Measurements from ENCODE around the gene MAP3K20. TPM values are rescaled to one million over a fixed set of nuclear protein-coding genes. Genes with fewer than 3 reads are reported as not detected.

MAP3K20 gene
- total RNA-seq, 1 experiment from 2014 or later = 40.0 TPM

DNA sequence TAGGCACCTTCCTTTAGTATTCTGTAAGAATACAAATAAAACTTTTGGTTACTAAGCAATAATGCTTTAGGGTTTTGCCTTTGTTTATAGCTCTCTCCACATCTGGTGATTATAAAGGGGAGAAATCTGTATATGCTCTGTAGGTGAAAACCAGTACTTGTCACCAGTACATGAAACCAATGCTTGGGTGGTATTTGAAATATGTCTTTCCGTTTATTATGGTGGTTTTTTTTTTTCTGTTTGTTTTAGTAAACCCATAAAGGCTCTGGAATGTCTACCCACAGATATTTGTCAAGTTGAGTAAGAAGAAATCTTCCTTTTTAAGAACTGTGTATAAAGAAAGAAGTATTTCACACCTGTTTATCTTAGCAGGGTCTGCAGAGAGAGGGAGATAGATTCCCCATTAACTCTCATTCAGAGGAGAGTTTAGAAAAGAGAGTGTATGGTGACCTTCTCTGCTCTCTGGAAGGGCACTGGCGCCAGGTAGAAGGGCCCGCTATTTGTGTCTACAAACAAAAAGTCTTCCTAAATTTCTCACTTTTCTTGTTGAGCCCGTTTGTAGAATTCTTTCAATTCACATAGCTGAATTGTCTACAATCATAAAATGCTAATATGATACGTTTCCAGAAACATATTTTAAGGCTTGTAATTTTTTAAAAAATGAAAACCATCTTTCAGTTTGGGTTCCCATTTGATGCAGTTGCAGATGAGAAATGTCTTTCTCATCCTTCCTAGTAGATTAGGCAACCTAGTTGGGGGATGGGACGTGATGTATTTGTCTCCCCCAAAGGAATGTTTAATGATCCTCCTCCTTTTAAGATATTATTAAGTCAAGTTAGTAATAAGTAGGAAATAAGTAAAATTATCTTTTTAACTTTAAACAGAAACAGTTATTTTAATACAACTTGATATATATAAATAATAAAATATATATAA, 33.9 kb downstream of the MAP3K20 start:
- Histone ChIP-seq H3K4me3 (ENCODE audit: low read depth, low read length, poor library complexity, severe bottlenecking) (no peak overlapping the region), H3K36me3 (ENCODE audit: insufficient read depth, low read length, poor library complexity, severe bottlenecking) (no peaks in the 10 kb centered on the region), H3K9me3 (ENCODE audit: low read depth, low read length, poor library complexity, severe bottlenecking) (no peaks in the 10 kb centered on the region), H3K4me1 (ENCODE audit: insufficient read depth, low read length, poor library complexity, severe bottlenecking) (peaks cover 17% of the 10 kb centered on the region), H3K27ac (ENCODE audit: low read depth, low read length, poor library complexity, severe bottlenecking) (peak overlapping the region; percentile 20), H3K27me3 (replicated peaks; ENCODE audit: insufficient read depth, low read depth, low read length, poor library complexity) (no peaks in the 10 kb centered on the region)
- TF ChIP-seq, protein P1, sequence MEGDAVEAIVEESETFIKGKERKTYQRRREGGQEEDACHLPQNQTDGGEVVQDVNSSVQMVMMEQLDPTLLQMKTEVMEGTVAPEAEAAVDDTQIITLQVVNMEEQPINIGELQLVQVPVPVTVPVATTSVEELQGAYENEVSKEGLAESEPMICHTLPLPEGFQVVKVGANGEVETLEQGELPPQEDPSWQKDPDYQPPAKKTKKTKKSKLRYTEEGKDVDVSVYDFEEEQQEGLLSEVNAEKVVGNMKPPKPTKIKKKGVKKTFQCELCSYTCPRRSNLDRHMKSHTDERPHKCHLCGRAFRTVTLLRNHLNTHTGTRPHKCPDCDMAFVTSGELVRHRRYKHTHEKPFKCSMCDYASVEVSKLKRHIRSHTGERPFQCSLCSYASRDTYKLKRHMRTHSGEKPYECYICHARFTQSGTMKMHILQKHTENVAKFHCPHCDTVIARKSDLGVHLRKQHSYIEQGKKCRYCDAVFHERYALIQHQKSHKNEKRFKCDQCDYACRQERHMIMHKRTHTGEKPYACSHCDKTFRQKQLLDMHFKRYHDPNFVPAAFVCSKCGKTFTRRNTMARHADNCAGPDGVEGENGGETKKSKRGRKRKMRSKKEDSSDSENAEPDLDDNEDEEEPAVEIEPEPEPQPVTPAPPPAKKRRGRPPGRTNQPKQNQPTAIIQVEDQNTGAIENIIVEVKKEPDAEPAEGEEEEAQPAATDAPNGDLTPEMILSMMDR (conservative IDR thresholded peaks at IDR 0.05; ENCODE audit: low read depth, low read length) = no peak
- ChIA-PET CTCF (no interaction called here), POLR2A (ENCODE audit: low non-redundant PET) (interaction anchor here (0.6 kb wide), 1 partner anchor 13 kb away, joined by 3 read pairs; no protein-coding TSS in a partner anchor)
- intact Hi-C loops (cut with micrococcal nuclease; ENCODE audit: unreplicated experiment) = no loop called here
- no TSS peak for BruUV-seq (replicated peaks)
- DNase-seq (ENCODE audit: low spot score) = no peak

DNA sequence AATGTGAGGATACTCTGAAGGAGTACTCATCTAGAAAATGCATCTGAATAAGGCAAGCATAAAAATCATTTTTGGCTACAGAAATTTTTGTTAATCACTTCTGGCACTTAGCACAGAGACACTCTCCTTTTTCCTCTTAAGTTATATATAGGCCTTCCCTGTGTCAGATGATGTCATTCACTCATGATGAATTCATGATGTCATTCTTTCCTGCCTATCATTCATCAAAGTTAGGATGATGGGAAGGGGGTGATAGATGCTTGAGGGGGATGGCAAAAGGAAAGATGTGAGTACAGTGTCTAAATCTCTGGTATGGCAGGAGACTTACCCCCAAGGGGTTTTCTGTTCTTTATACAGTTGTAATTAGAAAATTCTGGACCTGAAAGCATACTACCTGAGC, 42.0 kb downstream of the MAP3K20 start:
- H3K4me3 ChIP-seq (ENCODE audit: low read depth, low read length, poor library complexity, severe bottlenecking) = no peak overlapping the region
- H3K36me3 ChIP-seq (ENCODE audit: insufficient read depth, low read length, poor library complexity, severe bottlenecking) = no peaks in the 10 kb centered on the region
- BruUV-seq (replicated peaks) = no TSS peak
- intact Hi-C loops (cut with micrococcal nuclease; ENCODE audit: unreplicated experiment) = no loop called here
- no peak for DNase-seq (ENCODE audit: low spot score)
- H3K27ac ChIP-seq (ENCODE audit: low read depth, low read length, poor library complexity, severe bottlenecking) = no peak overlapping the region
- ChIA-PET CTCF (no interaction called here), POLR2A (ENCODE audit: low non-redundant PET) (no interaction called here)
- peaks cover 11% of the 10 kb centered on the region for H3K4me1 ChIP-seq (ENCODE audit: insufficient read depth, low read length, poor library complexity, severe bottlenecking)
- TF ChIP-seq, protein P1 (conservative IDR thresholded peaks at IDR 0.05; ENCODE audit: low read depth, low read length) = no peak
- TF ChIP-seq EZH2 (IDR thresholded peaks at IDR 0.05; ENCODE audit: borderline replicate concordance, low read depth, low read length, poor library complexity, severe bottlenecking) = no peak
- no peaks in the 10 kb centered on the region for H3K27me3 ChIP-seq (replicated peaks; ENCODE audit: insufficient read depth, low read depth, low read length, poor library complexity)
- no peaks in the 10 kb centered on the region for H3K9me3 ChIP-seq (ENCODE audit: low read depth, low read length, poor library complexity, severe bottlenecking)

DNA sequence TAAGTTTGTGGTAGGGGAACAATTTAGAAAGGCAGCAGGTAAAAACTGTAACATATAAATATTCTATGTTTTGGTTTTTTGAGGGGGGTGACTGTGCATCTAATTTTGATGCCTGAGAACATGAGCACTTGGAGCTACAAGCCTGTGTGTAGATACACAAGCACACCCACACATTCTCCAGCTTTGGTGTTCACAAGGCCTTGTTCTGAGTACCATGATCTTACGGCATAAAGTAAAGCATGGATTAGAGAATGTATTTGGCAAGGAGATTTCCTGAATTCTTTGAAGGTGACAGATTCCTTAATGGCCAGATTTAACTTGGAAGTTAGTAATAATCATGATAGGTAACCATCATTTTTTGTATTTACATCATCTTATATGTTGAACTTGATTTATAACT, 42.7 kb downstream of the MAP3K20 start:
- no TSS peak for BruUV-seq (replicated peaks)
- POLR2A ChIA-PET (ENCODE audit: low non-redundant PET) = no interaction called here
- no peak for DNase-seq (ENCODE audit: low spot score)

More for the DNA sequence above, 42.7 kb downstream of the MAP3K20 start:
- CTCF ChIA-PET = no interaction called here
- H3K27me3 ChIP-seq (replicated peaks; ENCODE audit: insufficient read depth, low read depth, low read length, poor library complexity) = no peaks in the 10 kb centered on the region
- no peak for TF ChIP-seq EZH2 (IDR thresholded peaks at IDR 0.05; ENCODE audit: borderline replicate concordance, low read depth, low read length, poor library complexity, severe bottlenecking)
- TF ChIP-seq, protein P1 (conservative IDR thresholded peaks at IDR 0.05; ENCODE audit: low read depth, low read length) = no peak
- no peaks in the 10 kb centered on the region for H3K9me3 ChIP-seq (ENCODE audit: low read depth, low read length, poor library complexity, severe bottlenecking)
- no peak overlapping the region for H3K4me3 ChIP-seq (ENCODE audit: low read depth, low read length, poor library complexity, severe bottlenecking)
- H3K36me3 ChIP-seq (ENCODE audit: insufficient read depth, low read length, poor library complexity, severe bottlenecking) = no peaks in the 10 kb centered on the region
- no peak overlapping the region for H3K27ac ChIP-seq (ENCODE audit: low read depth, low read length, poor library complexity, severe bottlenecking)
- intact Hi-C loops (cut with micrococcal nuclease; ENCODE audit: unreplicated experiment) = no loop called here
- peaks cover 11% of the 10 kb centered on the region for H3K4me1 ChIP-seq (ENCODE audit: insufficient read depth, low read length, poor library complexity, severe bottlenecking)

Data from A673 (cell line).